ENCODE results near the gene MRPS21.

GRCh38 chr1:150249936-150250335 is 43.7 kb upstream of the MRPS21 start:
- TF ChIP-seq FOXM1 (IDR thresholded peaks at IDR 0.05; ENCODE audit: borderline replicate concordance) (no peak), CTBP1 (IDR thresholded peaks at IDR 0.05; ENCODE audit: borderline replicate concordance) (no peak), ZNF384 (IDR thresholded peaks at IDR 0.05) (no peak), SUZ12 (IDR thresholded peaks at IDR 0.05) (no peak), NFRKB (IDR thresholded peaks at IDR 0.05) (no peak), ELF4 (IDR thresholded peaks at IDR 0.05) (no peak), LEF1 (IDR thresholded peaks at IDR 0.05; ENCODE audit: borderline replicate concordance) (no peak)

All from HEK293T (cell line).